ENCODE data around the gene GPR65. TPM values are rescaled to one million over a fixed set of nuclear protein-coding genes. Genes with fewer than 3 reads are reported as not detected.

Gene GPR65
- total and polyA plus RNA-seq, 2 donors (not counting 1 experiment from before 2014, with no cell fraction given), result 8.7 to 13.4 TPM

- Mint-ChIP-seq H3K4me3 (peak overlapping the region; percentile 83), H3K27me3 (no peaks in the 10 kb centered on the region), H3K9me3 (ENCODE audit: insufficient read depth) (no peaks in the 10 kb centered on the region), H3K4me1 (peaks cover 75% of the 10 kb centered on the region), H3K27ac (peak overlapping the region; percentile 95)
- Histone ChIP-seq H3K9me3 (ENCODE audit: control extremely low read depth in 1 of 3, control insufficient read depth in 2 of 3, insufficient read depth in 1 of 3, low read length in 2 of 3) (no peaks in the 10 kb centered on the region), H2AFZ (ENCODE audit: insufficient read depth, low read depth, low read length, poor library complexity, severe bottlenecking) (peak overlapping the region; percentile 8), H3K9ac (ENCODE audit: low read length) (peak overlapping the region; percentile 70), H3K4me3 (ENCODE audit: control extremely low read depth in 1 of 5, extremely low read depth in 1 of 5, insufficient read depth in 1 of 5, low read depth in 2 of 5, low read length in 4 of 5) (peak overlapping the region; percentile 49 to 94 (median 62)), H3K27me3 (replicated peaks in 1 of 4; ENCODE audit: control extremely low read depth in 1 of 4, control insufficient read depth in 3 of 4, insufficient read depth in 4 of 4, low read length in 3 of 4) (no peaks in the 10 kb centered on the region), H3K79me2 (ENCODE audit: control insufficient read depth, insufficient read depth, low read length) (peaks cover 62% of the 10 kb centered on the region), H3K36me3 (replicated peaks in 1 of 2; ENCODE audit: control extremely low read depth in 1 of 2, control insufficient read depth in 1 of 2, extremely low read depth in 1 of 2, insufficient read depth in 2 of 2, low read length in 1 of 2) (peaks cover 2 to 9% of the 10 kb centered on the region in 2 experiments), H3K4me2 (replicated peaks; ENCODE audit: low read depth, low read length, poor library complexity, severe bottlenecking) (peak overlapping the region; percentile 77), H4K20me1 (ENCODE audit: control insufficient read depth, insufficient read depth, low read length, poor library complexity, severe bottlenecking) (no peaks in the 10 kb centered on the region), H3K27ac (ENCODE audit: low read length in 2 of 2) (peak overlapping the region; percentile 78 to 90), H3K4me1 (ENCODE audit: control insufficient read depth in 2 of 2, insufficient read depth in 2 of 2, low read length in 2 of 2) (peaks cover 40 to 50% of the 10 kb centered on the region in 2 donors)
- TF ChIP-seq CTCF (IDR thresholded peaks at IDR 0.05) (no peak), EZH2 (IDR thresholded peaks at IDR 0.05; ENCODE audit: borderline replicate concordance, insufficient read depth, low read depth, low read length, poor library complexity, severe bottlenecking) (no peak)
- 0% methylated on average over 1 of the region's 13 CpGs for whole genome bisulfite sequencing (ENCODE audit: insufficient coverage)
- CTCF ChIA-PET, result interaction anchor here (1.4 to 2.4 kb wide), 4 partner anchors 8 to 61 kb away, joined by 6 to 22 read pairs (median 8); partner anchors contain the start of gene GALC
- DNase-seq, result peak; percentile 83
- intact Hi-C loops (cut with micrococcal nuclease), result loop anchor here (1.0 to 10.0 kb wide), 5 partner anchors 13 to 1951 kb away; partner anchors contain the start of genes EML5, GALC, SPATA7 and TDP1
- POLR2A ChIA-PET, result interaction anchor here (3.4 kb wide), 1 partner anchor 13 kb away, joined by 12 read pairs; the partner anchor contains the start of gene GALC
- peak; percentile 90 for ATAC-seq (ENCODE audit: low read depth)
Observed at GRCh38 chr14:88005978-88006851, 1.3 kb downstream of the GPR65 start.

Measured in B cell (primary cell).